MM.1S (cell line): Measurements from ENCODE around the gene CPPED1.

Experiments
- DNase-seq: peaks from one replicate; pipeline ENCODE4 v3.0.0-alpha.2; 2015
- H2AFZ ChIP-seq: fragments of 300-600 bp; sonication (generic); 2 replicates; pipeline ENCODE4 v1.6.0; 2016; ENCODE audit warnings: antibody characterized with exemption, low read length
- H3F3A ChIP-seq: fragments of 300-600 bp; sonication (generic); 2 replicates; pipeline ENCODE4 v1.6.1; 2016; ENCODE audit warnings: mild to moderate bottlenecking, antibody characterized with exemption, low read length, moderate library complexity, mixed read lengths; ENCODE audit not compliant: insufficient read depth
- H3K27ac ChIP-seq: fragments of 300-600 bp; sonication (generic); 2 replicates; pipeline ENCODE4 v1.5.1; 2016; ENCODE audit warnings: mild to moderate bottlenecking, low read length
- H3K27me3 ChIP-seq: fragments of 300-600 bp; sonication (generic); replicated peaks from 2 replicates; pipeline ENCODE4 v1.6.0; 2016; ENCODE audit warnings: low read length; ENCODE audit not compliant: insufficient read depth
- H3K36me3 ChIP-seq: fragments of 300-600 bp; sonication (generic); replicated peaks from 2 replicates; pipeline ENCODE4 v1.6.1; 2016; ENCODE audit warnings: mild to moderate bottlenecking, low read length, mixed read lengths; ENCODE audit not compliant: insufficient read depth
- H3K4me1 ChIP-seq: fragments of 300-600 bp; sonication (generic); 2 replicates; pipeline ENCODE4 v1.6.1; 2016; ENCODE audit warnings: low read length, mixed read lengths
- H3K4me2 ChIP-seq: fragments of 300-600 bp; sonication (generic); 2 replicates; pipeline ENCODE4 v1.6.0; 2016; ENCODE audit warnings: low read depth, low read length
- H3K4me3 ChIP-seq: fragments of 300-600 bp; sonication (generic); 2 replicates; pipeline ENCODE4 v1.5.1; 2016; ENCODE audit warnings: low read length, mixed read lengths
- H3K79me2 ChIP-seq: fragments of 300-600 bp; sonication (generic); 2 replicates; pipeline ENCODE4 v1.6.1; 2016; ENCODE audit warnings: mixed run types, low read length, mixed read lengths
- H3K9ac ChIP-seq: fragments of 300-600 bp; sonication (generic); 2 replicates; pipeline ENCODE4 v1.6.1; 2016; ENCODE audit warnings: low read length, mixed read lengths
- H3K9me2 ChIP-seq: fragments of 300-600 bp; sonication (generic); replicated peaks from 2 replicates; pipeline ENCODE4 v1.6.1; 2016; ENCODE audit warnings: mild to moderate bottlenecking, low read length, mixed read lengths; ENCODE audit not compliant: insufficient read depth
- H3K9me3 ChIP-seq: fragments of 300-600 bp; sonication (generic); replicated peaks from 2 replicates; pipeline ENCODE4 v1.6.1; 2016; ENCODE audit warnings: mild to moderate bottlenecking, low read length, mixed read lengths; ENCODE audit not compliant: insufficient read depth
- H4K20me1 ChIP-seq: fragments of 300-600 bp; sonication (generic); 2 replicates; pipeline ENCODE4 v1.6.1; 2016; ENCODE audit warnings: mild to moderate bottlenecking, low read length, moderate library complexity, mixed read lengths; ENCODE audit not compliant: insufficient read depth
- EZH2 ChIP-seq: fragments of 300-600 bp; sonication (generic); optimal IDR thresholded peaks from 2 replicates; pipeline ENCODE3; 2017; ENCODE audit warnings: low read depth, mild to moderate bottlenecking, antibody characterized with exemption, low read length, mixed read lengths
- EZH2phosphoT487 ChIP-seq: fragments of 300-600 bp; sonication (generic); IDR thresholded peaks from 2 replicates; pipeline ENCODE4 v1.6.1; 2018; ENCODE audit warnings: antibody characterized with exemption, low read length
- TF ChIP-seq, protein P1 (sequence below): fragments of 300-600 bp; sonication (generic); IDR thresholded peaks from 2 replicates; pipeline ENCODE4 v1.5.1; 2016; ENCODE audit warnings: antibody characterized with exemption, low read length, mixed read lengths

Gene CPPED1

GRCh38 chr16:12706628-12707027 lies 97.1 kb downstream of the CPPED1 start:
- Histone ChIP-seq H3K36me3 (no peaks in the 10 kb centered on the region), H3K9ac (no peak overlapping the region), H3K9me2 (no peaks in the 10 kb centered on the region), H3K27me3 (no peaks in the 10 kb centered on the region), H4K20me1 (no peaks in the 10 kb centered on the region), H3K27ac (no peak overlapping the region), H2AFZ (no peak overlapping the region), H3K79me2 (no peaks in the 10 kb centered on the region), H3K4me3 (no peak overlapping the region), H3K4me2 (no peak overlapping the region), H3F3A (no peaks in the 10 kb centered on the region), H3K4me1 (no peaks in the 10 kb centered on the region), H3K9me3 (no peaks in the 10 kb centered on the region)
- TF ChIP-seq EZH2phosphoT487 (no peak), EZH2 (no peak)
- TF ChIP-seq, protein P1, sequence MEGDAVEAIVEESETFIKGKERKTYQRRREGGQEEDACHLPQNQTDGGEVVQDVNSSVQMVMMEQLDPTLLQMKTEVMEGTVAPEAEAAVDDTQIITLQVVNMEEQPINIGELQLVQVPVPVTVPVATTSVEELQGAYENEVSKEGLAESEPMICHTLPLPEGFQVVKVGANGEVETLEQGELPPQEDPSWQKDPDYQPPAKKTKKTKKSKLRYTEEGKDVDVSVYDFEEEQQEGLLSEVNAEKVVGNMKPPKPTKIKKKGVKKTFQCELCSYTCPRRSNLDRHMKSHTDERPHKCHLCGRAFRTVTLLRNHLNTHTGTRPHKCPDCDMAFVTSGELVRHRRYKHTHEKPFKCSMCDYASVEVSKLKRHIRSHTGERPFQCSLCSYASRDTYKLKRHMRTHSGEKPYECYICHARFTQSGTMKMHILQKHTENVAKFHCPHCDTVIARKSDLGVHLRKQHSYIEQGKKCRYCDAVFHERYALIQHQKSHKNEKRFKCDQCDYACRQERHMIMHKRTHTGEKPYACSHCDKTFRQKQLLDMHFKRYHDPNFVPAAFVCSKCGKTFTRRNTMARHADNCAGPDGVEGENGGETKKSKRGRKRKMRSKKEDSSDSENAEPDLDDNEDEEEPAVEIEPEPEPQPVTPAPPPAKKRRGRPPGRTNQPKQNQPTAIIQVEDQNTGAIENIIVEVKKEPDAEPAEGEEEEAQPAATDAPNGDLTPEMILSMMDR, result no peak
- DNase-seq, result no peak

- Histone ChIP-seq H3K9me2 (no peaks in the 10 kb centered on the region), H3K4me1 (no peaks in the 10 kb centered on the region), H3K27me3 (no peaks in the 10 kb centered on the region), H3K27ac (no peak overlapping the region), H3K79me2 (no peaks in the 10 kb centered on the region), H3K9me3 (no peaks in the 10 kb centered on the region), H3F3A (no peaks in the 10 kb centered on the region), H3K4me3 (no peak overlapping the region), H3K4me2 (no peak overlapping the region), H3K9ac (no peak overlapping the region), H4K20me1 (no peaks in the 10 kb centered on the region), H3K36me3 (no peaks in the 10 kb centered on the region), H2AFZ (no peak overlapping the region)
- TF ChIP-seq EZH2 (no peak), EZH2phosphoT487 (no peak)
- TF ChIP-seq, protein P1, result no peak
- DNase-seq, result no peak
Measured at GRCh38 chr16:12704492-12705111, 99.1 kb downstream of the CPPED1 start.

DNA sequence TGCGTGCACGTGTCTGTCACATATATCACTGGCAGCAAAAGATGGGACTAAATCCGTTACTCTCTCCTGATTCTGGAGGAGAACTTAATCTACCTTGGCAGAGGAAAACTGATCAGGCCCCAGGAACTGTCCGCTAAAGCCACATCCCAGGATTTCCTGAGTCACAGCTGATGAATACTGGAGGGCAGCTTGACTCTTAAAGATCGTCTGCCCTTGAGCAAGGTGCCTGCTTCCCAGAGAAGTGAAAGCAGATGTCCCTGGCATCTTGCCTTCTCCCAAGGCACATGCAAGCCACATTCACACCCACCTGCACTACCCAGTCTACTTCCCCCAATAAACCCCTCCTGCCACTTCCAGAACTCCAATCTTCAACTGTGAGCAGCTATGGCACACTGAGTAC lies 99.8 kb downstream of the CPPED1 start:
- Histone ChIP-seq H3K9me3 (no peaks in the 10 kb centered on the region), H3K36me3 (no peaks in the 10 kb centered on the region), H3K9ac (no peak overlapping the region), H3K4me3 (no peak overlapping the region), H3K27me3 (no peaks in the 10 kb centered on the region), H3K9me2 (no peaks in the 10 kb centered on the region), H3K27ac (no peak overlapping the region), H3K4me1 (no peaks in the 10 kb centered on the region), H3F3A (no peaks in the 10 kb centered on the region), H3K79me2 (no peaks in the 10 kb centered on the region), H4K20me1 (no peaks in the 10 kb centered on the region), H2AFZ (no peak overlapping the region), H3K4me2 (no peak overlapping the region)
- TF ChIP-seq EZH2phosphoT487 (no peak), EZH2 (no peak)
- TF ChIP-seq, protein P1, result no peak
- no peak for DNase-seq
